K562 (cell line): ENCODE measurements around the gene XAB2.

Experiments used
- BRCA1 ChIP-seq, 2 experiments: fragments of 450-650 bp in 1 of 2; sonication (generic) in 1 of 2; formaldehyde crosslinking in 1 of 2; IDR thresholded peaks; 2 replicates each; pipeline versions ENCODE4 v1.5.0 to v1.6.1; 2017 to 2020; ENCODE audit warnings: mild to moderate bottlenecking in 1 of 2, missing genetic modification reagents in 1 of 2
- ETS1 ChIP-seq: conservative IDR thresholded peaks from 2 replicates; pipeline ENCODE4 v1.6.1; 2011; ENCODE audit warnings: low read depth, mild to moderate bottlenecking, low read length; ENCODE audit not compliant: control insufficient read depth
- FOXK2 ChIP-seq, 2 experiments: fragments of 450-650 bp; IDR thresholded peaks in 1 of 2; conservative IDR thresholded peaks in 1 of 2; 2 replicates each; pipeline ENCODE4 v1.6.1; 2016; ENCODE audit warnings: low read depth in 2 of 2, mild to moderate bottlenecking in 1 of 2
- KLF16 ChIP-seq: IDR thresholded peaks from 2 replicates; pipeline ENCODE4 v1.6.1; 2016; ENCODE audit warnings: antibody characterized with exemption
- POLR2A ChIP-seq: fragments of 450-650 bp; conservative IDR thresholded peaks from 2 replicates; pipeline ENCODE4 v1.6.1; 2016
- RBM22 ChIP-seq: fragments of 200-400 bp; formaldehyde crosslinking; IDR thresholded peaks from 2 replicates; pipeline ENCODE4 v1.6.1; 2018; ENCODE audit warnings: low read length, low read depth; ENCODE audit not compliant: poor library complexity, severe bottlenecking
- RCOR1 ChIP-seq, 2 experiments: IDR thresholded peaks; 2 replicates each; pipeline ENCODE4 v1.6.1; 2012; ENCODE audit warnings: low read depth in 2 of 2, low read length in 2 of 2, borderline replicate concordance in 1 of 2, improper control_type of control experiment in 1 of 2
- RFX5 ChIP-seq: IDR thresholded peaks from 2 replicates; pipeline ENCODE4 v1.6.1; 2011; ENCODE audit warnings: low read depth, mild to moderate bottlenecking, improper control_type of control experiment, low read length
- SIRT6 ChIP-seq: IDR thresholded peaks from one replicate; pipeline ENCODE4 v1.6.1; 2012; ENCODE audit warnings: low read depth, mild to moderate bottlenecking, control low read depth, inconsistent platforms, low read length, moderate library complexity
- SMAD1 ChIP-seq: fragments of 150-350 bp; IDR thresholded peaks from 2 replicates; pipeline ENCODE4 v1.6.1; 2014; ENCODE audit warnings: low read length, low read depth; ENCODE audit not compliant: partially characterized antibody
- TCF3 ChIP-seq: sonication (generic); formaldehyde crosslinking; IDR thresholded peaks from 2 replicates; pipeline ENCODE4 v1.4.0; 2020; ENCODE audit warnings: mild to moderate bottlenecking, missing genetic modification reagents
- TRIM24 ChIP-seq, 2 experiments: fragments of 450-650 bp; IDR thresholded peaks; 2 replicates each; pipeline ENCODE4 v1.6.1; 2016
- ZNF75A ChIP-seq: fragments of 450-650 bp; formaldehyde crosslinking; IDR thresholded peaks from 2 replicates; pipeline ENCODE4 v1.4.0; 2020; ENCODE audit warnings: mild to moderate bottlenecking
- TF ChIP-seq, protein P1 (sequence below), 3 experiments: IDR thresholded peaks in 2 of 3; conservative IDR thresholded peaks in 1 of 3; 2 replicates each; pipeline ENCODE4 v1.5.1; 2011 to 2012; ENCODE audit warnings: low read length in 3 of 3, mild to moderate bottlenecking in 3 of 3, control low read depth in 2 of 3, improper control_type of control experiment in 1 of 3, inconsistent platforms in 1 of 3, low read depth in 1 of 3, mixed read lengths in 1 of 3, moderate library complexity in 1 of 3; ENCODE audit not compliant: insufficient read depth in 2 of 3

GRCh38 chr19:7633698-7634097 lies 4.4 kb upstream of the XAB2 start, which contains the start of gene PCP2:
- TF ChIP-seq, protein P1, sequence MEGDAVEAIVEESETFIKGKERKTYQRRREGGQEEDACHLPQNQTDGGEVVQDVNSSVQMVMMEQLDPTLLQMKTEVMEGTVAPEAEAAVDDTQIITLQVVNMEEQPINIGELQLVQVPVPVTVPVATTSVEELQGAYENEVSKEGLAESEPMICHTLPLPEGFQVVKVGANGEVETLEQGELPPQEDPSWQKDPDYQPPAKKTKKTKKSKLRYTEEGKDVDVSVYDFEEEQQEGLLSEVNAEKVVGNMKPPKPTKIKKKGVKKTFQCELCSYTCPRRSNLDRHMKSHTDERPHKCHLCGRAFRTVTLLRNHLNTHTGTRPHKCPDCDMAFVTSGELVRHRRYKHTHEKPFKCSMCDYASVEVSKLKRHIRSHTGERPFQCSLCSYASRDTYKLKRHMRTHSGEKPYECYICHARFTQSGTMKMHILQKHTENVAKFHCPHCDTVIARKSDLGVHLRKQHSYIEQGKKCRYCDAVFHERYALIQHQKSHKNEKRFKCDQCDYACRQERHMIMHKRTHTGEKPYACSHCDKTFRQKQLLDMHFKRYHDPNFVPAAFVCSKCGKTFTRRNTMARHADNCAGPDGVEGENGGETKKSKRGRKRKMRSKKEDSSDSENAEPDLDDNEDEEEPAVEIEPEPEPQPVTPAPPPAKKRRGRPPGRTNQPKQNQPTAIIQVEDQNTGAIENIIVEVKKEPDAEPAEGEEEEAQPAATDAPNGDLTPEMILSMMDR (IDR thresholded peaks at IDR 0.05 in 2 of 3, conservative IDR thresholded peaks at IDR 0.05 in 1 of 3; ENCODE audit: insufficient read depth in 2 of 3, low read depth in 1 of 3, low read length in 3 of 3): no peak
- no peak for TF ChIP-seq POLR2A
- no peak for TF ChIP-seq KLF16
- TF ChIP-seq RBM22: no peak
- no peak for TF ChIP-seq RFX5
- no peak for TF ChIP-seq FOXK2 (conservative IDR thresholded peaks at IDR 0.05 in 1 of 2, IDR thresholded peaks at IDR 0.05 in 1 of 2; ENCODE audit: low read depth in 2 of 2)
- no peak for TF ChIP-seq SIRT6
- no peak for TF ChIP-seq TRIM24 (IDR thresholded peaks at IDR 0.05)
- no peak for TF ChIP-seq ZNF75A (CRISPR knock-in tag)
- TF ChIP-seq TCF3 (CRISPR knock-in tag): no peak
- no peak for TF ChIP-seq ETS1
- no peak for TF ChIP-seq BRCA1 (IDR thresholded peaks at IDR 0.05)
- no peak for TF ChIP-seq BRCA1 (CRISPR knock-in tag; IDR thresholded peaks at IDR 0.05)
- TF ChIP-seq SMAD1: no peak
- no peak for TF ChIP-seq RCOR1 (IDR thresholded peaks at IDR 0.05; ENCODE audit: borderline replicate concordance in 1 of 2, low read depth in 2 of 2, low read length in 2 of 2)
